ENCODE data around the gene INPP5J.
"Not testable (repeated sequence)": the region's sequence is repeated elsewhere in the genome, so short reads cannot be mapped to it uniquely, and the experiment has no call there.

INPP5J gene

DNA sequence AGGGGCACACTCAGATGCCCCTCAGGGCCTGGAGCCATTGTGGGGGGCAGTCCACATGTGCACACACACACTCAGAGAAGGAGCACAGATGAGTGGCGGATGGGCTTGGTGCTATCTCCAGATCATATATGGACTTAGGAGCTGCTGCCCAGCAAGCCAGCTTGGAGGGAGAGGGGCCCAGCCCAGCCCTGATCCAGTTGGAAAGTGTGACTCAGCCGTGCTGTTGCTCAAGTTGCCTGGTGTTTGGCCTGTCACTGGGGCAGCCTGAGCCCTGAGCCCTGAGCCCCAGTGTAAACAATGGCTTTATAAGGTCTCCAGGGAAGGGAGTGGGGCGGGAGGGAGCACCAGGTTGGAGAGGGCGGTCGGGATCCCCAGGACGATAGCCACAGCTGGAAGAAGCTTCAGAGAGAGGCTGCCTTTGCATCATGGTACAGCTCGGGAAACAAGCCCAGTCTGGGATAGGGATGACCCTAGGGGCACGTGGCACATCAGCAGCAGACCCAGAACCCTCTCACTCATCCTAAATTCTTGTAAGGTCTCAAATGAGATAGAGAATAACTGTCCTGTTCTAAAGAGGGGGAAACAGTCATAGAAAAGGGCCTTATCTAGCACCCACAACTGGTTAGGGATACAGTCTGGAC, 20.2 kb upstream of the INPP5J start:
- no peak for DNase-seq

- no peak for DNase-seq
Observed at GRCh38 chr22:31103111-31103510, 19.7 kb upstream of the INPP5J start.

GRCh38 chr22:31103899-31104694, 18.7 kb upstream of the INPP5J start:
- DNase-seq = no peak

- no peak for DNase-seq
Observed at GRCh38 chr22:31104869-31105268, 17.9 kb upstream of the INPP5J start.

DNA sequence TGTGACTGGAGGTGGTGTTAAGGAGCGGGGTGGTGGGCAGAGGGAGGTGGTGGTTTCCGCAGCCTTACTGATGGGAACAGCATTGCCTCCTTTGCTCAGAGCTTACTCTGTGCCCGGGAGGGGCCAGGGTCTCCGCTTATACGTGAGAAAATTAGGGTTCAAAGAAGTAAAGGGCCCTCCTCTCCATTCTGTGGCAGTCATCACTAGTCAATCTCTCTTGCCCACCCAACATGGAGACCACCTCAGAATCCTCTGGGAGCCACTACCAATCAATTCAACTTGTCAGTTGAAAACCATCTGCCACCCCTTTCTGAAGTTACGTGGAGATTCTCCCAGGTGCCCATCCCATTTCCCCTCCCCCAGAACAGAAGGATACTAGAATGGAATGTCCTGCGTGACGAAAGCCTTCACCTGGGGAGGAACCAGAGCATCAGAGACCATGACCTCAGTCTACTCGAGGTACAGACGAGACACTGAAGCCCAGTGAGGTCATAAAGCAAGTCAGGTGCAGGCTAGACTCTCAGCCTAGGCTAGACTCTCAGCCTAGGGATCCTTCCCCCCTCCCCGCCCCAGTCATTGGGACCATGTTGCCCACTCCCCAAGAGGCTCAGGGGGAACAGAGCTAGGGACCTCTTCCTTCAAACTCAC, 17.4 kb upstream of the INPP5J start:
- no peak for DNase-seq

DNA sequence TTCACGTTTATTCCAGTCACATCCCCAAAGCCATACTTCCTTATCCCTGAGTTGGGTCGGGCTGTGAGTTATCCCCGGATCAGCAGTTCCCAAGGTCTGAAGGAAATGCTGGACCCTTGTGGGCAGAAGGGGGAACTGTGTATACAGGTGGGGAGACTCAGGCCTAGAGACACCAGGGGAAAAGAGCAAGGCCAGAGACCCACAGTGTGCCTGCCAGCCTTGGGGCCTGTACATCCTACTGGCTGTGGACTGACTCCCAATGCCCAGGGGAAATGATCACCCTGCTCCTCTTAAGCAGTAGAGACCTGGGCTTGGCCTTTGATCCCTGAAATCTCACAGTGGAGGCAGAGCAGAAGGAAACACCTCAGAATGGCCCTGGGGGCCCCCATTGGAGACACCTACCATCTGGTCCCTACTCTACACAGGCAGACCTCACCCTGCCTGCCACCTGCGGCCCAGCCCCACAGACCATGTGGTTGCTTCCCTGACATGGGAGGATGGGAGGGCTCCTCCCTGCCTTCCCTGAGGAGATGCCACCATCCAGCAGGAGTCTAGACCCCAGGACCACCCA, 16.7 kb upstream of the INPP5J start:
- no peak for DNase-seq

- DNase-seq = no peak
Observed at GRCh38 chr22:31106731-31107177, 16.0 kb upstream of the INPP5J start.

- peak; percentile 90 for DNase-seq
Observed at GRCh38 chr22:31107178-31107893, 15.4 kb upstream of the INPP5J start, which contains the start of gene SELENOM. Gene SELENOM, minus strand, starts transcription at chr22:31107568. Its CDS starts 63 bp downstream, at chr22:31107505.

GRCh38 chr22:31107894-31108218, 14.9 kb upstream of the INPP5J start:
- no peak for DNase-seq

DNA sequence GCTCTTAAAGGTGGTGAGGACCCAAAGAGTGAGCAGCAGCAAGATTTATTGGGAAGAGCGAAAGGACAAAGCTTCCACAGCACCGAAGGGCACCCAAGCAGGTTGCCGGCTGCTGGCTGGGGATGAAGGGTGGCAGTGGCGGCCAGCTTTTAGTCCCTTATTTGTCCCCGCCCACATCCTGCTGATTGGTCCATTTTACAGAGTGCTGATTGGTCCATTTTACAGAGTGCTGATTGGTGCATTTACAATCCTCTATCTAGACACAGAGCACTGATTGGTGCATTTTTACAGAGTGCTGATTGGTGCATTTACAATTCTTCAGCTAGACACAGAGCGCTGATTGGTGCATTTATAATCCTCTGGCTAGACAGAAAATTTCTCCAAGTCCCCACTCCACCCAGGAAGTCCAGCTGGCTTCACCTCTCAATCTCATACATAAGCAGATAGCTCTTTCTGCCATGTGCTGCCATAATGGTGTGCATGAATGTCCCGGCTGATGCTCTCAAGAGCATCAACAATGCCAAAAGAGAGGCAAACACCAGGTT, 10.1 kb upstream of the INPP5J start:
- not testable (repeated sequence) for DNase-seq

- DNase-seq = no peak
Observed at GRCh38 chr22:31118046-31118820, 4.5 kb upstream of the INPP5J start.

GRCh38 chr22:31119026-31119717, 3.6 kb upstream of the INPP5J start:
- no peak for DNase-seq

- no peak for DNase-seq
Observed at GRCh38 chr22:31120230-31120629, 2.5 kb upstream of the INPP5J start.

GRCh38 chr22:31120642-31121041, 2.1 kb upstream of the INPP5J start:
- DNase-seq = no peak

- no peak for DNase-seq
Observed at GRCh38 chr22:31121403-31121802, 1.4 kb upstream of the INPP5J start.

- DNase-seq = no peak
Observed at GRCh38 chr22:31122196-31122531, 602 bp upstream of the INPP5J start.

- no peak for DNase-seq
Observed at GRCh38 chr22:31123292-31123602, 481 bp downstream of the INPP5J start.

GRCh38 chr22:31124290-31124689, 1.5 kb downstream of the INPP5J start:
- no peak for DNase-seq

DNA sequence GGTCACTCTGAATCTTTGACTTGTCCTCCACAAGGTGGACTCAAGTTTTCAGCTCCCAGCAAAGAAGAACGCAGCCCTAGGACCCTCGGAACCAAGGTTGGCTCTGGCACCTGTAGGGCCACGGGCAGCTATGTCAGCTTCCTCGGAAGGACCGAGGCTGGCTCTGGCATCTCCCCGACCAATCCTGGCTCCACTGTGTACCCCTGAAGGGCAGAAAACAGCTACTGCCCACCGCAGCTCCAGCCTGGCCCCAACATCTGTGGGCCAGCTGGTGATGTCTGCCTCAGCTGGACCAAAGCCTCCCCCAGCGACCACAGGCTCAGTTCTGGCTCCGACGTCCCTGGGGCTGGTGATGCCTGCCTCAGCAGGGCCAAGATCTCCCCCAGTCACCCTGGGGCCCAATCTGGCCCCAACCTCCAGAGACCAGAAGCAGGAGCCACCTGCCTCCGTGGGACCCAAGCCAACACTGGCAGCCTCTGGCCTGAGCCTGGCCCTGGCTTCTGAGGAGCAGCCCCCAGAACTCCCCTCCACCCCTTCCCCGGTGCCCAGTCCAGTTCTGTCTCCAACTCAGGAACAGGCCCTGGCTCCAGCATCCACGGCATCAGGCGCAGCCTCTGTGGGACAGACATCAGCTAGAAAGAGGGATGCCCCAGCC, 2.2 kb downstream of the INPP5J start:
- DNase-seq = no peak

GRCh38 chr22:31125521-31126117, 2.9 kb downstream of the INPP5J start:
- no peak for DNase-seq

Measured in stimulated activated CD8-positive, alpha-beta memory T cell treated with anti-CD3 and anti-CD28 coated beads, Interleukin-4, amount 100 ng/mL, for 48 hours (primary cell).